GM18520 (cell line): ENCODE measurements around the gene CCSAP.
"Not testable (repeated sequence)": the region's sequence is repeated elsewhere in the genome, so short reads cannot be mapped to it uniquely, and the experiment has no call there.

Experiments
- ATAC-seq: cut with Tn5 transposase; IDR thresholded peaks from one replicate; pipeline ENCODE4 v1.9.1; 2021; ENCODE audit not compliant: unreplicated experiment

The CCSAP gene

GRCh38 chr1:229325853-229326487 lies 16.9 kb downstream of the CCSAP start:
- no peak for ATAC-seq

- ATAC-seq, result no peak
These were observed 17.4 kb downstream of the CCSAP start for GRCh38 chr1:229325401-229325800.

DNA sequence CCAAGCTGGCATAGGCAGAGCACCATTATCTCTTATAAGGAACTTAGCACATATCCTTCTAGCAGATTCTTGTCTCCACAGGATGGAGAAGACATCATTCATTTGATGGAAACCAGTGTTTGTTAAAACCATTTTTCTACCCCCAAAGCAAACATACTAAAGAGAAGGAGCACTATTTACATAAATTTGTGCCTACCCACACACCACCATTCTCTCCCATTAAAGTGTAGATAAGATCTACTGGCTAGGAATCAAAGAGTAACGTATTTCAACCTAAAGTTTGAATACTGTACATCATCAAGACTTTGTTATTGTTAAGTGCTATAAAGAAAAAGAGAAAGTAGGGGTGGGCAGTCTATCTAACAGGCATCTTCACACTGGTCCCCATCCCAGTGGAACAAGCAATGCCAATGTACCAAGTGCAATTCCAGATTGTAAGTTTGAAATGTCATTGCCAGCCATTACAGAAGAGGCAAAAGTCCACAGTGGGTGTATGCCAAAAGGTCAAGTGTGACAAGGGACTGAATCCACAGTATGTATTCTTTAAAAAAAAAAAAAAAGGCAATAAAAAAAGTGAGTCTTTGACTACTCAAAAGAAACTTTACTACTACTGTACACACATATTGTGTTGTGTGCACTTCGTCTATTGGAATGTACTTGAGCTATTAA lies 18.8 kb downstream of the CCSAP start:
- no peak for ATAC-seq

- ATAC-seq, result no peak
These were observed 19.6 kb downstream of the CCSAP start for GRCh38 chr1:229323201-229323600.

DNA sequence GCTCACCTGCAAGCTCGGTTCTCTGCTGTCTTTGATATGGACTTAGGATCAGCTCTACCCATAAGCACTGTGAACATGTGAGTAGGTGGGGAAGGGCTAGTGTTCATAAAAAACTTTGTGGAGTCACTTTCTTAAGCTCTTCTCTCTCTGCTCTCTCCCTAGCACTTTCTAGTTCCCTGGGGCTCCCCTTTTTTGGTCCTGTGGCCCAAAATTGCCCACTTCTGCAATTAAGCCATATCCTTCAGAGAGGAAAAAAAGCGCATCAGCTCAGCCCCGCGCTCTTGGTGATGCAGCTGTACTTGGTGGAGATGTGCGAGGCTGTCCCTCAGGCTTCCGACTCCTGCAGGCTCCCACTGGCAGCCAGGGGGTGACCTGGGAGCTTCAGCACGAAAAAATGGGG lies 23.4 kb downstream of the CCSAP start:
- ATAC-seq, result no peak

DNA sequence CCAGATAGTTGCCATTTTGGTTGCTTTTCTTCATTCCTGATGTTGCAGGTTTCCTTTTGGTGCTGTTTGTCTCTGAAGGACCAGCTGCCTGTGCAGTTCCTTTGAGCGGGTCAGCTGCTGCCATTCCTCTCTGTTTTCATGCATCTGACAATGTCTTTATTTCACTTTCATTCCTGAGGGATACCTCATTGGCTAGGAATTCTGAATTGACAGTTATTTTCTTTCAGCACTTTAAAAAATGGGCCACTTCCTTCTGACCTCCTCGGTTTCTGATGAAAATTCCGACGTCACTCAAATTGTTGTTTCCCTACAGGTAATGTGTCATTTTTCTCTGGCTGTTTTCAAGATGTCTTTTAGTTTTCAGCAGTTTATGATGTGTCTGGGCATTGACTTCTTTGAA lies 24.8 kb downstream of the CCSAP start:
- ATAC-seq, result no peak

DNA sequence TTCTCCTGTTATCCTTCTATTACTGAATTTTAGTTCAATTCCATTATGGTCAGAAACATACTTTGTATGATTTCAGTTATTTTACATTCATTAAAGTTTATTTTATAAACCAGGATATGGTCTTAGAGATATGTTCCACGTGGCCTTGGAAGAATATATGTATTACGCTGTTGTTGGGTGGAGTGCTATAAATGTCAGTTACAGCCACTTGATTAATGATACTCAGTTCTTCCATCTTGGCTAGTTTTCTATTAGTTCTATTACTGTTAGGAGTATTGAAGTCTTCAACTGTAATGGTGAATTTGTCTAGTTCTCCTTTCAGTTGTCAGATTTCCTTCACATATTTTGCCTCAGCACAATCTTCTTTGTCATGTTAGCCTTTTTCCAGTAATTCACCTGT lies 26.7 kb downstream of the CCSAP start:
- ATAC-seq, result no peak

- no peak for ATAC-seq
These were observed 32.0 kb downstream of the CCSAP start for GRCh38 chr1:229310833-229311232.

- ATAC-seq, result no peak
These were observed 33.2 kb downstream of the CCSAP start for GRCh38 chr1:229309684-229310083.

GRCh38 chr1:229309074-229309473 lies 33.8 kb downstream of the CCSAP start:
- ATAC-seq, result no peak

GRCh38 chr1:229305392-229305791 lies 37.5 kb downstream of the CCSAP start:
- ATAC-seq, result no peak

DNA sequence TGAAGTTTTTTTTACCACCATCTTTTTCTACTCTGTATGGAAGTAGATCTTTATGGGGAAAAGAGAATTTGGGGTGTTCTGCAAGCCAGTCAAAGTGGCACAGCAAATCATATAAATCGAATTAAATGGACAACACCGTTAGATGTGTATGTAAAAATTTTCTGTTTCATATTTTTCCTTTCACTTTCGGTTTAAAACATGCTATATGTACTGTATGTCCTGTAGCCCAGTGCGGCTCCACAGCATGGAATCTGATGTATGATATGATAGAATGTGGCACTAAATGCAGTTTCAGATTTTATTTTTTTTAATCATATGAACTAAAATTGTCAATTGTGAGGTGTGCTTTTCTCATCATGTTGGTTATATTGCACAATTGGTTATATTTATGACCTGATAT lies 39.0 kb downstream of the CCSAP start:
- no peak for ATAC-seq

DNA sequence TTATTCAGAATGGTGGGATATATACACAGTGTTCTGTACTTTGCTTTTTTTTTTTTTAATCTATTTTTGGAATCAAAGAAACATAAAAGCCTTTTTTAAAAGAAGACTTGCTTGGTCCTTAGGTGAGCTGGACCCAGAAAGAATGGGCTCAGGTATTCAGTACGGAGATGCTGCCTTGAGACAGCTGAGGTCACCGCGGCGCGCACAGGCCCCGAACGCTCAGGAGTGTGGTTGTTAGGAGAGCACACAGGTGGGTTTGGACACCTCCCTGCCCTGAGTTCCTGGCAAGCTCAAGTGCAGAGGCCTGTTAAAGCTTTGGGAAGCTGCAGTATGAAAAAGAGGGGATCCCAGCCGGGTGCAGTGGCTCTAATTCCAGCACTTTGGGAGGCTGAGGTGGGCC lies 40.1 kb downstream of the CCSAP start:
- no peak for ATAC-seq

GRCh38 chr1:229300099-229300757 lies 42.6 kb downstream of the CCSAP start:
- ATAC-seq, result no peak

- no peak for ATAC-seq
These were observed 43.9 kb downstream of the CCSAP start for GRCh38 chr1:229298887-229299503.

DNA sequence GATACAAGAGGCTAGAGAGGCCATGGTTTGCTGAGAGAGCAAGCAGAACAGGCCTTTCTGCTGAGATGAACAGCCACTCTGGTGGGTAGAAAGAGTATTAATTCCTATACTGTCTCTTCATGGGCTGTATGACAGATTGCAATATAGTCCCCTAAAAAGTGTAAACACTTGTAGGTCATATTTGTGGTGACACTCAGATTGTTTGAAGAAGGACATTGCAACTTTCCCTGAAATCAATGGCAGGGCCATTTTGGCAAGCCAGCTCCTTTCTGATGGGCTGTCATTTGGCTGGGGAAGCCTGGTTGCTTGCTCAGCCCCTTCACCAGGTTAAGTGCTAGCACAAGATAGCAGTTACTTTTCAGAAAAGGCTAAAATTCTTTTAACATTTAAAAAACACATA lies 44.4 kb downstream of the CCSAP start:
- ATAC-seq, result no peak

DNA sequence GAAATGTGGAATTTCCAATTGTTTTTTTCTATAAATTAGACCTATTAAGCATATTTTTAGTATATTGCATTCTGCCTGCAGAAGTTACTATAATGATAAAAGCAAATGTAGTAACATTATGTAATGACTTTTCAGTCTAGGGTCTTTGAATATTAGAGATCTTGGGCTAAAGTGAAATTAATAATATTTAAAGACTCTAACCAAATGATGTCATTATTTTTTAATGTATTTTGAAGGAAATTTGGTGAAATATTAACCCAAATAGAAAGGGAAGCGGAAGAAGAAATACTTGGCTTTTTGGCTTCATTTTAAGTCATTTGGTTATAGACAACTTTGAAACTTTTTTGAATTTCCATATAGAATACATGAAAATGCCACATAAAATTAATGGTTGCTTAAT lies 45.1 kb downstream of the CCSAP start:
- no peak for ATAC-seq

GRCh38 chr1:229296541-229296941 lies 46.3 kb downstream of the CCSAP start:
- no peak for ATAC-seq

DNA sequence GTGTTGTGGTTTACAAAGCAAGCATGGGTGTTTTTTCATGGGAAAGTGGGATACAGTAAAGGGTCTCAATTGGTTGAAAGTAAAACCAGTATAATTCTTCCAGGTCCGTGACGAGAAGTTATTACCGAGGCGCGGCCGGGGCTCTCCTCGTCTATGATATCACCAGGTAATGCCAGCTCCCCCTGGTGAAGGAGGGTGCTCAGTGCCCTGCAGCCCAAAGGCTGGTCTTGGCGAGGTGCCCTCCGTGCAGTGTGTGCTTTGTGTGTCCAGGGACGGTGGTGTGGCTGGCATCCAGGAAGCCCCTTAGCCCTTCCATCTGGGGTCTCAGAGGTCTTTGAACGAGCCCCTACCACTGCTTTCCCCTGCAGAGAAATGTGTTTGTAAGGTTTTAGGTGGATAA lies 47.1 kb downstream of the CCSAP start:
- ATAC-seq, result no peak

DNA sequence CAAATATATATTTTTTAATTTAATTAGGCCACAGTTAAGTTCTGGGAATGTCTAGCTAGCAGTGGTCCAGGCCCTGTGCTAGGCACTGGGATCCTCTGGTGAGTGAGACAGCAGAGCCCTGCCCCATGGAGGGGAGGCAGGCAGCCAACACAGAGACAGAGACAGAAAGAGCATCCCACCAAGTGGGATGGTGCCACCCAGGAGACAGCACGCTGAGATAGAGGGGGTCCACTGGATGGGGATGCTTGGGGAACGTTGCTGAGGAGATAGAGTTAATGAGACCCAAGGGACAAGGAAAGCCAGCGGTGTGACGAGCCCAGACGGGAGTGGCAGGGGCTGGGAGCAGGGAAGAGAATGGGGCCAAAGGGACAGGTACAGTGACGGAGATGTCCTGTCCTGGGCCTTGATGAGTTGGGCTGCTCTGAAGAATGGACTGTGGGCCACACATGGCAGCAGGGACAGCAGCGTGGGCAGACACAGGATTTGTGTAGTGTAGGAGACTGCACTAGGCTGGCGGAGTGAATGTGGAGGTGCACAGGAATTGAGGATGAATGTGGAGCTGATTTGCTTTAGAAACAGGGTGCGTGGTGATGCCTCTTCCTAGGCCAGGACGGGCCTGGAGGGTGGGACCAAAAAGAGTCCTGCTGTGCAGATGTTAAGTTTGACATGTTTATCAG lies 49.2 kb downstream of the CCSAP start:
- no peak for ATAC-seq

GRCh38 chr1:229291686-229292085 lies 51.2 kb downstream of the CCSAP start:
- ATAC-seq, result not testable (repeated sequence)
